Globus pallidus (tissue), 1 donor: ENCODE results near the gene PER3.

Experiments used
- DNase-seq: peaks from one replicate; pipeline ENCODE4 v3.0.0-alpha.2; 2015; ENCODE audit warnings: low spot score

PER3 gene

GRCh38 chr1:7783826-7784491 lies at the start of gene PER3:
PER3 (plus strand) TSS chr1:7784291; CDS start chr1:7784878, 587 bp downstream.
- peak; percentile 98 for DNase-seq

GRCh38 chr1:7738044-7738443 lies 46.0 kb upstream of the PER3 start:
- no peak for DNase-seq

- DNase-seq, result no peak
These were observed 40.7 kb upstream of the PER3 start for GRCh38 chr1:7743346-7743745.

- no peak for DNase-seq
These were observed 39.2 kb upstream of the PER3 start for GRCh38 chr1:7744882-7745281.

GRCh38 chr1:7745783-7746182 lies 38.3 kb upstream of the PER3 start:
- DNase-seq, result no peak

- DNase-seq, result no peak
These were observed 36.5 kb upstream of the PER3 start for GRCh38 chr1:7747605-7748004.

DNA sequence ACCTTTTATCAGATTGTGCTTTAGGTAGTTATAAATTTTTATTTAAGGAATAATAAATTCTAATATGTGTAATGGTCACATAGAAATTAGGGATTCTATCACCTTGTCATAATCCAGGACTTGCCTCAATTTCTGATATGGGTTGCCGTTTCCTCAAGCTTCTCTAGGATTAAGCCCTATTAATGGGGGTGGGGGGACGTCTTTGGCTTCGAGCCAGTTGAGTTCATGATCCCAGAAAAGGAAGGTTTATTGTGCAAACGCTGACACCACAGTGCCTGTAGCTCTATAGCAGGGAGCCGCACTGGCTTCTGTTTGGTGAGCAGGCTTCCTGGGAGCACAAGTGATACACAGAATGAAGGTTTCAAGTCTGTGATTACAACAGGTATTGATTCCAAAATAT lies 35.0 kb upstream of the PER3 start:
- DNase-seq, result no peak

- DNase-seq, result no peak
These were observed 32.9 kb upstream of the PER3 start for GRCh38 chr1:7751174-7751573.

DNA sequence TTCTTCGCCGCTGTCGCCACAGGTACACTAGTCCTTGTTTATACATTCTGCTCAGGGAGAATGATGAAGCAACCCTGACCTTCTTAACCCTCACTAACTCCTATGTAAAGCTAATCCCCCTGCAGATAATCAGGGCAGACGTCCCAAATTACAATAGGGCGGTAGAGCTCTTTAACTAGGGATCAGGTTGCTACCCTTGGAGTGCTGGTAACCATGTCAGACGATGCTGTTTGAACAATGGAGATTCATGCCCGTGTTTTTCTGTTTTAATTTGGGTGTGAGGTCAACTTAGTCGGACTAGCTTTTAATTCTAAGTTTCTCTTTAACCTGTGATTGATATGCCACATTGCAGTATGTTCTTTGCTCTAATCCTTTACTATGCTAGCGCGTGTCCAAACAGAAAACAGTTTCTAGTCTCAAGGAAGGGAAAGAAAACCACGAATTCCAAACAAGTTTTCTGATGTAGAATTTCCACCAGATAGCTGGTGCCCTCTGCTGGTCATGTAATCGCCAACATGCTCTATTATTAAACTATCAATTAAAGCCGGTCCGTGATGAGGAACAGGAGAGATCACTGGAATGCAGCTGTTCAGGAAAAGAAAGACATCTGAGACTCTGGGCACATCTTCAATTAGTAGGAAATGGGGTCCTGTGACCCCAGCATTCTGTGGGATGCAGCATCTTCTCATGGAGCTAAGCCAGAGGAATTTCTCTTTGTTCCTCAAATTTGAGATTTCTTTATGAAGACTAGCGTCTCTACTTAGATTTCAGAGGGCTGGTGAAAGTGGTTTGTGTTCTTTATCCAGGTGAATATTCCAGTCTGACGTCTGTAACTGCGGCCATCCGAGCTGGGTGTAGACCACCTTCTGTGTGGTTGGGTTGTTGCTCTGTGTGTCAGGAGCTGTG lies 31.3 kb upstream of the PER3 start:
- peak; percentile 80 for DNase-seq

- no peak for DNase-seq
These were observed 30.4 kb upstream of the PER3 start for GRCh38 chr1:7753641-7754040.

DNA sequence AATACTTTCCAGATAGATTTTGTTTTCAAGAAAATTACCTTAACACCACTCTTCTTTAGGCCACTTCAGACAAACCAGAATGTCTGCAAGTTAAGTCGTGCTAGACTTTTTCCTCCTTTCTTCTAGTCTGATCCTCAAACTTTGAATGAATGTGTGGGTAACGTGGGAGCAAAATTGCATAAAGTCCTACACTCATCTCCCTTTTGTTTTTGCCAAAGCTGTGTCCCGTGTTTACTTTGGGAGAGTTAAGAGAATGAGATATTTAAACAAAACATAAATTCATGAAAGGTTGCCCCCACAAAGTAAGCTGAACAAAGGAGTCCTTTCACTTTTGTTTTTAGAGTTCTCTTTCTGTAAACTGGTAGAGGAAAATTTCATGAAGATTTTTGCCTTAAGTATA lies 29.9 kb upstream of the PER3 start:
- DNase-seq, result no peak

GRCh38 chr1:7755448-7755847 lies 28.6 kb upstream of the PER3 start:
- no peak for DNase-seq

DNA sequence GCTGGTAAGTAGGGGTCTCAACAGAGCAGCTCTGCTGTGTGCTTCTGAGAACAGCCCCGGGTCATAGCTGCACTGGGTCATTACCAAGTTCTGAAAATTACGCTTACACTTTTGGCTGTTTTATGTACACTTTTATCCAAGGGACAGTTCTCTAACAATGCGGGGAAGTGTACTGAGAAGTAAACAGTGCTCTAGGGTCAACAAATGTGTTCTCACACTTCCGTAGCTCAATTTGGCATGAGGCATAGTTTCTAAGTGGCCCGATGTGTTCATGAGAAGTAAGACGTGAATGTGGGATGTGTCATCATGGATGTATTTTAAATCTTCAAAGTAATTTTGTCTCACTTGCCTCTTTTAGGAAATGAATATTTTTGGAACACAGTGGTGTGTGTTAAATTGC lies 23.8 kb upstream of the PER3 start:
- no peak for DNase-seq

DNA sequence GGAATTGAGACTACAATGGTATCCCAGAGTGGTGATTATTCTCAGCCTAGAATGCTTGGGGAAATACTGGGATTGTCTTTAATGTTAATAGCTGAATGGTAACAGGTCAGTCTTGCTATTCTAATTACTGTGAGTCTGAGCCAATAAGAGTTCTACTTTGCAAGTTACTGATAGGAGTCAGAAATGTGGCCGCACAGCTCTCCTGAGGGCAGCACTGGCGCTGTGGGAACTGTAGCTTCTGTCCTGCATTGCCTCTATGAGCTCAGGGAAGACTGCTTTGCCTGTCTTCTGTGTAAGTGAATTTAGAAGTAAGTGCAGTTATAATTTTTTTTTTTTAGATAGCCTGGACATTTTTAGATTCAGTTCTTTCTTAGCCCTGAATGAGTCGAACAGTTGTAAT lies 23.0 kb upstream of the PER3 start:
- DNase-seq, result no peak

DNA sequence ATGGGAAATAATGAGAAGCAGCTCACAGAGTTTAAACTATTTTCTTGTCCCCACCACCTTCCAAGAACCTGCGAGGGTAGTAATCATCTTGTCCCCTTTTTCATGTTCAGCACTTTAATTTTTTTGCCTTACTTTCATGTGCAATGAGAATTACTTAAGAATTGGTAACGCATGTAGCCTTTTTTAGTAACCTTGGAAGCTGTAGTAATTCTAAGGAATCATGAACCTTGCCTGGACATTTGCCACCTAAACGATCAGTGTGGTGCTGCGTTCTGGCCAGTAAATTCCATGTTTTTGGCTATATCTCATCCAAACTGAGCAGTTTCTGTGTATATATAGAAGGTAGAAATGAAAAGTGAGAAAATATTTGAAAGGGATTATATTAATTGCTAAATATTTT lies 16.9 kb upstream of the PER3 start:
- no peak for DNase-seq

DNA sequence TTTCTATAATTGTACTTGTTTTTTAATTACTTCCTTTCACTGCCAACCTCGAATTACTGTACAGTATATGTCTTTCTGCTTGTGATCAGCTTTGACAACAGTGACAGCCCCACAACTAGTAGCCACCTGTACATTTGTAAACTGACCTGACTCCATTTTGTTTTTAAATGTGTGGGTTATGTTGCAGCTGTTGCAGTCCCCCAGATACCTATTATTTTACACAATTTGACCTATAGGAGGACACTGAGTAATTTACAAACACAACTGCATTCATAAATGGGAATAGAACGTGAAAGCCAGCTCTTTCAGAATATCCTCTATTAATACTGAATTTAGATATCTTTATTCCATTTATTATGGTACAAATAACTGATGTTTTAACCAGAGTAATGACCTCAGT lies 15.5 kb upstream of the PER3 start:
- DNase-seq, result no peak

DNA sequence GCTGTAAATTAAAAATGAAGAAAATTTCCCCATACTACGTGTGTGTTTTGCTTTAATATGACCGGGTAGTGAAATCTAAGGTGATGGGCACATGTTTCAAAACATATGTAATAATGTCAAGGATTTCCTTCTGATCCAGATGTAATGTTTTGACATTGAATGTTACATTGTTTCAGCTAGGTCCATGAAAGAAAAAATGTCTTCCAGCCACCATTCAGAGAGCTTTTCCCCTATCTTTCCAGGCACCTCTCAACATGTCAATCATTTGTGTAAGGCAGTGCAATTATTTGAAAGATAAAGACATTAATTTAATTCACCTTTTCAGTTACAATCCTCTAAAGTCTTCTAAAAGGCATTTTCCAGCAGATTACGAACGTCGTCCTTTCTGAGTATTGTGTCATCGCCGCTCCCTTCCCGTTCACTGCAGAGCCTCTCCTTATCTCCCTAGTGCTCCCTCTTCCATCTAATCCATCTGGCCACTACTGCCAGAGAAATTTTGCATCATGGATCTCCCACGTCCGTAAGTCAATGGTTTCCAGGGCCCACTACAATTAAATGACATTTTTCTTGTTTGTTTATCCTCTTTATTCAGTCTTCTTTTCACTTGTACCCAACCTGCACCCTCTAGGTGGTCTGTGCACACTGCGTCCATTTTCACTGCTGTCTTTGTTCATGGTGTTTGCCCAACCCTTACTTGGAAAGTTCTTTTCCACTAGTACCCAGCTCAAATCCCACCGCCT lies 14.2 kb upstream of the PER3 start:
- no peak for DNase-seq

- no peak for DNase-seq
These were observed 13.5 kb upstream of the PER3 start for GRCh38 chr1:7770669-7770996.

- peak; percentile 83 for DNase-seq
These were observed 12.9 kb upstream of the PER3 start, which contains the start of gene VAMP3 for GRCh38 chr1:7770997-7771822. VAMP3 (plus strand) TSS chr1:7771296; CDS start chr1:7771384, 88 bp downstream.

- no peak for DNase-seq
These were observed 12.2 kb upstream of the PER3 start for GRCh38 chr1:7771823-7772299.

GRCh38 chr1:7777591-7777990 lies 6.5 kb upstream of the PER3 start:
- DNase-seq, result no peak

- no peak for DNase-seq
These were observed 5.9 kb upstream of the PER3 start for GRCh38 chr1:7778133-7778628.
